Spleen (tissue), 11 donors: Measurements from ENCODE around the gene ZBTB42. TPM values are rescaled to one million over a fixed set of nuclear protein-coding genes. Genes with fewer than 3 reads are reported as not detected.

Source experiments
- DNase-seq: peaks from one replicate; pipeline ENCODE4 v3.0.0-alpha.2; 2020
- H3K27ac ChIP-seq, 8 donors: fragments of 200-600 bp; sonication (generic) in 7 of 8; 1 replicate in 4 of 8; 2 replicates in 4 of 8; pipeline versions ENCODE4 v1.5.0 to v1.8.0; 2016 to 2021; ENCODE audit warnings: inconsistent platforms in 4 of 8, mild to moderate bottlenecking in 4 of 8, moderate library complexity in 1 of 8
- H3K27me3 ChIP-seq, 7 donors: fragments of 200-600 bp; sonication (generic) in 6 of 7; replicated peaks in 1 of 7; 1 replicate in 4 of 7; 2 replicates in 3 of 7; pipeline versions ENCODE4 v1.5.0 to v1.8.0; 2016 to 2021; ENCODE audit warnings: inconsistent platforms in 3 of 7, mild to moderate bottlenecking in 1 of 7
- H3K36me3 ChIP-seq, 6 donors: fragments of 200-600 bp; sonication (generic) in 5 of 6; 1 replicate in 4 of 6; 2 replicates in 2 of 6; pipeline versions ENCODE4 v1.5.0 to v1.8.0; 2016 to 2021; ENCODE audit warnings: inconsistent platforms in 2 of 6
- H3K4me1 ChIP-seq, 6 donors: fragments of 200-600 bp; sonication (generic) in 5 of 6; 1 replicate in 3 of 6; 2 replicates in 3 of 6; pipeline versions ENCODE4 v1.5.0 to v1.8.0; 2016 to 2021; ENCODE audit warnings: inconsistent platforms in 3 of 6
- H3K4me3 ChIP-seq, 8 donors: fragments of 200-600 bp; sonication (generic) in 7 of 8; 1 replicate in 4 of 8; 2 replicates in 4 of 8; pipeline versions ENCODE4 v1.5.0 to v1.8.0; 2016 to 2021; ENCODE audit warnings: inconsistent platforms in 4 of 8, mild to moderate bottlenecking in 4 of 8, moderate library complexity in 2 of 8
- H3K9me3 ChIP-seq, 8 donors: fragments of 200-600 bp; sonication (generic) in 7 of 8; 1 replicate in 4 of 8; 2 replicates in 4 of 8; pipeline versions ENCODE4 v1.5.0 to v1.8.0; 2016 to 2021; ENCODE audit warnings: inconsistent platforms in 4 of 8
- CTCF ChIP-seq, 11 experiments: fragments of 200-600 bp in 7 of 11; fragments of 450-650 bp in 4 of 11; sonication (generic) in 4 of 11; IDR thresholded peaks in 8 of 11; conservative IDR thresholded peaks in 3 of 11; 1 replicate in 7 of 11; 2 replicates in 4 of 11; pipeline versions ENCODE4 v1.4.0 to v1.8.0; 2016 to 2021; ENCODE audit warnings: antibody characterized with exemption in 11 of 11, inconsistent platforms in 4 of 11, mild to moderate bottlenecking in 1 of 11
- POLR2A ChIP-seq, 3 donors: fragments of 450-650 bp; IDR thresholded peaks; one replicate each; pipeline ENCODE4 v1.5.1; 2017; ENCODE audit warnings: antibody characterized with exemption in 3 of 3, mild to moderate bottlenecking in 1 of 3
- POLR2AphosphoS5 ChIP-seq, 3 donors: sonication (generic); formaldehyde crosslinking; IDR thresholded peaks; one replicate each; pipeline ENCODE4 v1.5.1; 2017; ENCODE audit warnings: antibody characterized with exemption in 3 of 3
- WGBS, 5 donors: extraction: QIAGEN DNeasy Blood & Tissue Kit in 3 of 5; methylation state at CpG; one replicate each; pipeline versions ENCODE4 v1.1.5 to v1.1.7; 2013 to 2018; 5-methylcytosine and 5-hydroxymethylcytosine counted together
- intact Hi-C: fragments of 100-400 bp; cut with DNase I; formaldehyde crosslinking; loops from one replicate; pipeline ENCODE4 v1.15.0; 2023; ENCODE audit warnings: low total_unique reads
- polyA plus RNA-seq, 3 donors: library from polyadenylated mRNA; stranded (reverse); fragments of 200-250 nt; gene quantifications; one replicate each; pipeline ENCODE4 v1.2.1, GENCODE V29; 2013
- total RNA-seq, 7 donors: library from RNA; depleted of rRNA in 3 of 7; stranded (reverse); fragments of >200 nt in 3 of 7; fragmentation: NEBNext Ultra II Directional in 4 of 7; extraction: Animal tissue kit (Norgen Biotek cat#: 25700) in 4 of 7; gene quantifications; one replicate each; pipeline versions ENCODE4 v1.1.0 to v1.2.1, GENCODE V29; 2016 to 2021
- donor health status: healthy with polysubstance abuse.
- donor health status: DM: no; HTN: no; CAD: no; lungs with moderate emphysema.
- donor health status: DM: no; HTN: no; CAD: no.
- donor health status: Bipolar disorder and iron deficiency.
- donor health status: healthy.
- donor health status: DM: no; HTN: no; CAD: no.
- donor health status: DM: yes; HTN: yes; CAD: no.

ZBTB42 gene
- total and polyA plus RNA-seq, 10 donors = 0.74 to 11.5 (median 4.6) TPM

- intact Hi-C loops = no loop called here
- Histone ChIP-seq H3K4me1 (peaks cover 66 to 93% (median 89%) of the 10 kb centered on the region in 6 donors), H3K4me3 (peak overlapping the region in 1 of 8 donors; percentile 15), H3K27ac (peak overlapping the region; percentile 26 to 95 (median 72)), H3K9me3 (no peaks in the 10 kb centered on the region), H3K27me3 (no peaks in the 10 kb centered on the region), H3K36me3 (peaks cover 0 to 54% (median 17%) of the 10 kb centered on the region in 6 donors)
- TF ChIP-seq CTCF (IDR thresholded peaks at IDR 0.05 in 8 of 11, conservative IDR thresholded peaks at IDR 0.05 in 3 of 11) = no peak
- TF ChIP-seq POLR2AphosphoS5 (IDR thresholded peaks at IDR 0.05) = peak; percentile 68 to 89 (median 77)
- peak; percentile 89 for DNase-seq
- WGBS, 5 donors = 63 to 93% (median 77%) methylated on average over 7 to 25 of the region's 25 CpGs
Measured at GRCh38 chr14:104792101-104792884, 8.6 kb upstream of the ZBTB42 start.

- H3K9me3 ChIP-seq = no peaks in the 10 kb centered on the region
- peaks cover 62 to 93% (median 89%) of the 10 kb centered on the region in 6 donors for H3K4me1 ChIP-seq
- peak overlapping the region in 2 of 8 donors; percentile 75 to 94 for H3K4me3 ChIP-seq
- no peak for DNase-seq
- peak overlapping the region in 6 of 8 donors; percentile 28 to 95 (median 81) for H3K27ac ChIP-seq
- WGBS, 5 donors = 82 to 88% (median 86%) methylated on average over 12 to 16 of the region's 16 CpGs
- H3K27me3 ChIP-seq = no peaks in the 10 kb centered on the region
- TF ChIP-seq POLR2AphosphoS5 (IDR thresholded peaks at IDR 0.05) = no peak
- TF ChIP-seq CTCF (IDR thresholded peaks at IDR 0.05 in 8 of 11, conservative IDR thresholded peaks at IDR 0.05 in 3 of 11) = no peak
- no peak for TF ChIP-seq POLR2A (IDR thresholded peaks at IDR 0.05)
- peaks cover 0 to 46% (median 17%) of the 10 kb centered on the region in 6 donors for H3K36me3 ChIP-seq
- intact Hi-C loops = no loop called here
Measured at GRCh38 chr14:104792945-104793702, 7.8 kb upstream of the ZBTB42 start.

GRCh38 chr14:104793703-104793959 is 7.3 kb upstream of the ZBTB42 start:
- H3K4me3 ChIP-seq = peak overlapping the region in 4 of 8 donors; percentile 75 to 94 (median 81)
- intact Hi-C loops = no loop called here

More at GRCh38 chr14:104793703-104793959, 7.3 kb upstream of the ZBTB42 start:
- peak overlapping the region in 4 of 8 donors; percentile 66 to 95 (median 86) for H3K27ac ChIP-seq
- peaks cover 0 to 41% (median 16%) of the 10 kb centered on the region in 6 donors for H3K36me3 ChIP-seq
- no peaks in the 10 kb centered on the region for H3K9me3 ChIP-seq
- DNase-seq = no peak
- no peaks in the 10 kb centered on the region for H3K27me3 ChIP-seq
- no peak for TF ChIP-seq CTCF (IDR thresholded peaks at IDR 0.05 in 8 of 11, conservative IDR thresholded peaks at IDR 0.05 in 3 of 11)
- no peak for TF ChIP-seq POLR2A (IDR thresholded peaks at IDR 0.05)
- no peak for TF ChIP-seq POLR2AphosphoS5 (IDR thresholded peaks at IDR 0.05)
- 72 to 88% (median 84%) methylated on average over 2 of the region's 2 CpGs for WGBS, 5 donors
- H3K4me1 ChIP-seq = peaks cover 57 to 93% (median 88%) of the 10 kb centered on the region in 6 donors
